Mesendoderm (in vitro differentiated cells): Measurements from ENCODE around the gene NFRKB.
"Not testable (repeated sequence)": the region's sequence is repeated elsewhere in the genome, so short reads cannot be mapped to it uniquely, and the experiment has no call there.

Source experiments
- DNase-seq: peaks from one replicate; pipeline ENCODE4 v3.0.0; 2013
- H2AK5ac ChIP-seq: 2 replicates; pipeline ENCODE4 v1.6.1; 2013; ENCODE audit warnings: low read length, inconsistent platforms
- H2BK120ac ChIP-seq: 2 replicates; pipeline ENCODE4 v1.6.1; 2013; ENCODE audit warnings: low read depth, mild to moderate bottlenecking, low read length, moderate library complexity, mixed read lengths
- H2BK15ac ChIP-seq: replicated peaks from 2 replicates; pipeline ENCODE4 v1.6.1; 2013; ENCODE audit warnings: low read depth, mild to moderate bottlenecking, moderate library complexity
- H2BK5ac ChIP-seq: 2 replicates; pipeline ENCODE4 v1.6.1; 2013; ENCODE audit warnings: low read length, inconsistent platforms
- H3K18ac ChIP-seq: 2 replicates; pipeline ENCODE4 v1.6.1; 2013; ENCODE audit warnings: mild to moderate bottlenecking, low read length, mixed read lengths
- H3K23ac ChIP-seq: one replicate; pipeline ENCODE4 v1.6.1; 2013; ENCODE audit warnings: low read length
- H3K27ac ChIP-seq: 2 replicates; pipeline ENCODE4 v1.5.1; 2013; ENCODE audit warnings: low read depth, mild to moderate bottlenecking, inconsistent platforms, low read length, moderate library complexity
- H3K27me3 ChIP-seq: 2 replicates; pipeline ENCODE4 v1.6.1; 2013; ENCODE audit warnings: low read length, control low read depth, mild to moderate bottlenecking, inconsistent platforms; ENCODE audit not compliant: insufficient read depth, poor library complexity
- H3K36me3 ChIP-seq: 2 replicates; pipeline ENCODE4 v1.6.1; 2013; ENCODE audit warnings: low read length, inconsistent platforms; ENCODE audit not compliant: control insufficient read depth, insufficient read depth
- H3K4ac ChIP-seq: one replicate; pipeline ENCODE4 v1.6.1; 2013; ENCODE audit warnings: low read depth, mild to moderate bottlenecking, low read length, moderate library complexity
- H3K4me1 ChIP-seq: 2 replicates; pipeline ENCODE4 v1.6.1; 2013; ENCODE audit warnings: low read depth, low read length, inconsistent platforms; ENCODE audit not compliant: control insufficient read depth
- H3K4me2 ChIP-seq: 2 replicates; pipeline ENCODE4 v1.6.1; 2013; ENCODE audit warnings: low read length
- H3K4me3 ChIP-seq: 2 replicates; pipeline ENCODE4 v1.5.1; 2013; ENCODE audit warnings: mild to moderate bottlenecking, low read length
- H3K56ac ChIP-seq: one replicate; pipeline ENCODE4 v1.6.1; 2013; ENCODE audit warnings: low read length
- H3K79me1 ChIP-seq: 2 replicates; pipeline ENCODE4 v1.6.1; 2013; ENCODE audit warnings: low read length, inconsistent platforms
- H3K79me2 ChIP-seq: 2 replicates; pipeline ENCODE4 v1.6.1; 2013; ENCODE audit warnings: mild to moderate bottlenecking, low read length; ENCODE audit not compliant: control insufficient read depth, insufficient read depth
- H3K9ac ChIP-seq: 2 replicates; pipeline ENCODE4 v1.6.1; 2013; ENCODE audit warnings: low read length, inconsistent platforms
- H4K5ac ChIP-seq: one replicate; pipeline ENCODE4 v1.6.1; 2013; ENCODE audit warnings: low read length
- H4K8ac ChIP-seq: one replicate; pipeline ENCODE4 v1.6.1; 2013; ENCODE audit warnings: low read depth, mild to moderate bottlenecking, control low read depth, low read length, moderate library complexity
- WGBS: extraction: QIAGEN DNeasy Blood & Tissue Kit; methylation state at CpG from one replicate; pipeline ENCODE4 v1.1.7; 2013; ENCODE audit warnings: low lambda C conversion rate, missing lambda C conversion rate; ENCODE audit not compliant: insufficient coverage; ENCODE audit errors: extremely low coverage; 5-methylcytosine and 5-hydroxymethylcytosine counted together

NFRKB gene

DNA sequence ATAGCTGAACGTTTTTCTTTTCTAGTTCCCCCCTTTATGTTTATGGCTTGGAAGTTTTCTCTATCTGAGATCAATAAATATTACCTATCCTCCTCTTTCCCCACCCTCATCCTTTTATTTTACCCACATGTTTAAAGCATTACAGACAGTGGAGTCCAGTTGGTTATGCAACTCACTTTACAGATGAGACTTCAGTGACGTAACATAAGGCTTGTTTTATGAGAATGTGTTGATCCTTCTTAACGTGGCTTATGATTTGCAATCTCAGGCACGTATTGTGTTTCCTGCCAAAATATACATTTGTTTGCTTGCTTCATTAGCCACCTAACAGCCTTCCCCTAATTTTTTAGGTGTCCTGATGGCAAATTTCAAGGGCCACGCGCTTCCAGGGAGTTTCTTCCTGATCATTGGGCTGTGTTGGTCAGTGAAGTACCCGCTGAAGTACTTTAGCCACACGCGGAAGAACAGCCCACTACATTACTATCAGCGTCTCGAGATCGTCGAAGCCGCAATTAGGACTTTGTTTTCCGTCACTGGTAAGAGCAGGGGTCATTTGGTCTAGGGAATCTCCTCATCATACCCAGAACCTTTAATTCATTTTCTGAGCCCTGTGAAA lies 43.1 kb downstream of the NFRKB start:
- no peaks in the 10 kb centered on the region for H3K27me3 ChIP-seq
- H2BK15ac ChIP-seq: no peak overlapping the region
- H3K79me1 ChIP-seq: no peaks in the 10 kb centered on the region
- WGBS: no CpG with 5 or more reads among the region's 15 CpGs
- H3K18ac ChIP-seq: no peak overlapping the region
- no peak overlapping the region for H3K56ac ChIP-seq
- H3K9ac ChIP-seq: no peak overlapping the region
- no peak overlapping the region for H2BK120ac ChIP-seq
- no peak for DNase-seq
- no peak overlapping the region for H4K8ac ChIP-seq
- H3K4me1 ChIP-seq: no peaks in the 10 kb centered on the region
- H4K5ac ChIP-seq: no peak overlapping the region
- H3K36me3 ChIP-seq: no peaks in the 10 kb centered on the region
- no peak overlapping the region for H3K27ac ChIP-seq
- H2AK5ac ChIP-seq: no peak overlapping the region
- no peaks in the 10 kb centered on the region for H3K79me2 ChIP-seq
- H3K4me3 ChIP-seq: no peak overlapping the region
- H3K4me2 ChIP-seq: no peak overlapping the region
- no peak overlapping the region for H3K4ac ChIP-seq
- no peak overlapping the region for H3K23ac ChIP-seq
- H2BK5ac ChIP-seq: no peak overlapping the region

DNA sequence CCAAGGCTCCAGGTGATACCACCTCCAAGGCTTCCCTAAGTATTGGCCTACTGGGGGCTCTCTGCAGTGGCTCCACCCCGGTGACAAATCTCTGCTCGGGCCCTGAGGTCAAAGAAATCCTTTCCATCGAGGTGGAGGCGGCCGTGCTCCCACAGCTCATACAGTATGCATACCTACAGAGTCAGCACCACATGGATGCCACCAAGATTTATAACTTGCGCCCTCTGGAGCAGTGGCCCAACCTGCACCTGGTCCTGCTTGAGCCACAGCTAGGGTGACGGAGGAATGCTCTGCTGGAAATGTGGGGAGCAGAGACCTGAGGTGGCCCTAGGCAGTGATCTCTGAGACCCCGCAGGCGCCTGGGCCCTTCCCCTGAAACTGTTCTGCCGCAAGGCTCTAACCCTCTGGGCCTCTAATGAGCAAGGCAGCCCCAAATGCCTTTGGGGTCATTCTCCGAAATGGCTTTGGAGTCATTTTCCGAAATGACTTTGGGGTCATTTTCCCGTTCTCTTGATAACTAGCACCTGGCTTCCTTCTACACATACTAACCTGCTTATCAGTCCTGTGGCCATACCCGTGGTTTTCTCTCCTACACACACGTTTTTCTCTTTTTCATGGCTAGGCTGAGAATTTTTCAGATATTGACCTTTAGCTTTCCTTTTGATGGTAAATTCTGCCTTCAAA lies 45.8 kb downstream of the NFRKB start:
- H3K23ac ChIP-seq: peak overlapping the region; percentile 19
- DNase-seq: no peak
- H3K4me2 ChIP-seq: no peak overlapping the region
- no peak overlapping the region for H4K5ac ChIP-seq
- H3K36me3 ChIP-seq: no peaks in the 10 kb centered on the region
- no CpG with 5 or more reads among the region's 15 CpGs for WGBS
- no peak overlapping the region for H2BK5ac ChIP-seq
- no peak overlapping the region for H2BK120ac ChIP-seq
- no peaks in the 10 kb centered on the region for H3K79me2 ChIP-seq
- H3K27ac ChIP-seq: no peak overlapping the region
- H2BK15ac ChIP-seq: no peak overlapping the region
- no peaks in the 10 kb centered on the region for H3K4me1 ChIP-seq
- no peak overlapping the region for H3K9ac ChIP-seq
- no peaks in the 10 kb centered on the region for H3K27me3 ChIP-seq
- no peak overlapping the region for H3K56ac ChIP-seq
- H2AK5ac ChIP-seq: no peak overlapping the region
- no peak overlapping the region for H4K8ac ChIP-seq
- H3K79me1 ChIP-seq: no peaks in the 10 kb centered on the region
- H3K18ac ChIP-seq: no peak overlapping the region
- no peak overlapping the region for H3K4ac ChIP-seq
- no peak overlapping the region for H3K4me3 ChIP-seq

DNA sequence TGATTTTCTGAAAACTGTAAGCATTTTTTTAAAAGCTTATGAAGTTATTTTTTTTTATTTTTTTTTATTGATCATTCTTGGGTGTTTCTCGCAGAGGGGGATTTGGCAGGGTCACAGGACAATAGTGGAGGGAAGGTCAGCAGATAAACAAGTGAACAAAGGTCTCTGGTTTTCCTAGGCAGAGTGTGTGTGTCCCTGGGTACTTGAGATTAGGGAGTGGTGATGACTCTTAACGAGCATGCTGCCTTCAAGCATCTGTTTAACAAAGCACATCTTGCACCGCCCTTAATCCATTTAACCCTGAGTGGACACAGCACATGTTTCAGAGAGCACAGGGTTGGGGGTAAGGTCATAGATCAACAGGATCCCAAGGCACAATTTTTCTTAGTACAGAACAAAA lies 48.0 kb downstream of the NFRKB start:
- not testable (repeated sequence) for H3K27ac ChIP-seq, H3K4ac ChIP-seq

DNA sequence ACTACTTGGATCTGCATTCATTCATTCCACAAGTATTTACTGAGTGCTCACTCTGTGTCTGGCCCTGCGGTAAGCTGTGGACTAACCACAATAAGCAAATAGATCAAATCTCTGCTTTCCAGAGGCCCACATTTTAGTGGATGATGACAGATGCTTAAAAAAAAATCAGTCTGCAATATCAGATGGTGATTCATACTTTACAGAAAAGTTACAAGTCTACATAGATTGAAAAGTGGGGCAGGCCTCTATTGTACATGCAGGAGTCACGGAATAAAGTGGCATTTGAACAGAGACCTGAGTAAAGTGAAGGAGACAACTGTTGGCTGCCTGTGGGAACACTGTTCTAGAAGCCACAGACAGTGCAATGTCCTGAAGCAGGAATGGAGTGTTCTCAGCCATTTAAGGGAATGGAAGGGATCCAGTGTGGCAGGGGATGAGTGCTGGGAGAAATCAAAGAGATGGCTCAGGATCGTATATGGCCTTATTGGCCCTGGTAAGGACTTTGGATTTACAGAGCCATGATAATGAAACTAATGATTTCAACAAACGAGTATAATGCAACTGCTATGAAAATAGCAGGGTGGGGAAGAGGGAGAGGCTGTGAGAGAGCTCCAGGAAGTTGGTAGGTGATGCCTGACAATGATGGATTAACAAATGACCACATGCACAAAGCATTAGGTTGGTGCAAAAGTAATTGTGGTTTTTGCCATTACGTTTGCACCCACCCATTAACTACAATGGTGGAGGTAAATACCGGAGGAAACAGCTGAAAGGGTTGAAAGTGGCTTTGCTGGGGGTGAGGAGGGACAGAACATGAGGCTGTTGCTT lies 48.7 kb downstream of the NFRKB start:
- no peak overlapping the region for H3K9ac ChIP-seq
- H2AK5ac ChIP-seq: no peak overlapping the region
- no peak for DNase-seq
- no peak overlapping the region for H4K8ac ChIP-seq
- no peaks in the 10 kb centered on the region for H3K27me3 ChIP-seq
- no peak overlapping the region for H2BK120ac ChIP-seq
- no peak overlapping the region for H3K4me3 ChIP-seq
- no peak overlapping the region for H3K27ac ChIP-seq
- no peak overlapping the region for H2BK5ac ChIP-seq
- H3K4ac ChIP-seq: no peak overlapping the region
- no peaks in the 10 kb centered on the region for H3K4me1 ChIP-seq
- no peak overlapping the region for H3K23ac ChIP-seq
- H3K4me2 ChIP-seq: no peak overlapping the region
- H3K79me2 ChIP-seq: no peaks in the 10 kb centered on the region
- no peaks in the 10 kb centered on the region for H3K79me1 ChIP-seq
- no CpG with 5 or more reads among the region's 6 CpGs for WGBS
- no peak overlapping the region for H2BK15ac ChIP-seq
- H3K18ac ChIP-seq: no peak overlapping the region
- H4K5ac ChIP-seq: no peak overlapping the region
- H3K56ac ChIP-seq: no peak overlapping the region
- no peaks in the 10 kb centered on the region for H3K36me3 ChIP-seq

More for the DNA sequence above, 48.0 kb downstream of the NFRKB start:
- not testable (repeated sequence) for H3K79me1 ChIP-seq, H3K36me3 ChIP-seq, H4K8ac ChIP-seq, H2AK5ac ChIP-seq, H3K23ac ChIP-seq, H2BK5ac ChIP-seq, H3K9ac ChIP-seq, H3K56ac ChIP-seq, H4K5ac ChIP-seq, H3K4me2 ChIP-seq, H3K4me1 ChIP-seq, H3K4me3 ChIP-seq, H3K18ac ChIP-seq, H3K79me2 ChIP-seq, H2BK15ac ChIP-seq, H2BK120ac ChIP-seq, H3K27me3 ChIP-seq, DNase-seq
- WGBS: no CpG with 5 or more reads among the region's 3 CpGs
